Measurements from ENCODE around the gene ZNF526.
A peak's percentile ranks its signal among the peaks of the same experiment; 100 is the strongest.
"Not testable (repeated sequence)": the region's sequence is repeated elsewhere in the genome, so short reads cannot be mapped to it uniquely, and the experiment has no call there.

ZNF526 gene

DNA sequence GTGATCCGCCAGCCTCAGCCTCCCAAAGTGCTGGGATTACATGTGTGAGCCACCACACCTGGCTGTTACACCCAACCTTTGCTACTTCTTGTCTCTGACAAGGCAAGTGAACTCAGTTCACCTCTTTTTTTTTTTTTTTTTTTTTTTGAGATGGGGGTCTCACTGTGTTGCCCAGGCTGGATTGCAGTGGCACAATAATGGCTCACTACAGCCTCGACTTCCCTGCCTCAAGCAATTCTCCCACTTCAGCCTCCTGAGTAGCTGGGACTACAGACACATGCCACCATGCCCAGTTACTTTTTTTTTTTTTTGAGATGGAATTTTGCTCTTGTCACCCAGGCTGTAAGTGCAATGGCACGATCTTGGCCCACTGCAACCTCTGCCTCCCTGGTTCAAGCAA lies 37.7 kb downstream of the ZNF526 start:
- DNase-seq (ENCODE audit: extremely low read depth in 1 of 2, low read depth in 1 of 2) = not testable (repeated sequence)

DNA sequence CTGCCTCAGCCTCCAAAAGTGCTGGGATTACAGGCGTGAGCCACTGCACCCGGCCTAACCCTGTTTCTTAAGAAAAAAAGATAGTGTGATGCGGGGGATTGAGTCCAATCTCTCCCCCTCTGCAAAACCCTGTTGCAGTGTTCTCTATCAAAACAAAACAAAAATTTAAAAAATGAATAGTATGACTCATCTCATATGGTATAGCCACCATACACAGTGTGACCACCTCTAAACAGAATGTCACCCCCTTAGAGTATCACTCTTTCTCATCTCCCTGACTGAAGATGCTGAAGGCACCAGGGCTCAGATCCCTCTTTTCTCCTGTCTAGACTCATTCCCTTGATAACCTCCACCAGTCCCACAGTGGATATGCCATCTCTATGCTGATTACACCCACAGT lies 41.7 kb downstream of the ZNF526 start:
- no peak for DNase-seq (ENCODE audit: extremely low read depth in 1 of 2, low read depth in 1 of 2)

DNA sequence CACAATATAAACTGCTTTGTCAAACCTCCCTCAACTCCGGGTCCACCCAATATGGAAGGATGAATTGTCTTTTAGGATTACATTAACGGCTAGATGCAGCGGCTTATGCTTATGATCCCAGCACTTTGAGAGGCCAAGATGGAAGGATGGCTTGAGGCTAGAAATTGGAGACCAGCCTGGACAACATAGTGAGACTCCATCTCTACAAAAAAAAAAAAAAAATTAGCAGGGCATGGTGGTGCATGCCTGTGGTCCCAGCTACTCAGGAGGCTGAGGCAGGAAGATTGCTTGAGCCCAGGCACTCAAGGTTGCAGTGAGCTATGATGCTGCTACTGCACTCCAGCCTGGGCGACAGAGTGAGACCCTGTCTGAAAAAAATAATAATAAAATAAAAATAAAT lies 46.0 kb downstream of the ZNF526 start:
- not testable (repeated sequence) for DNase-seq (ENCODE audit: extremely low read depth in 1 of 2, low read depth in 1 of 2)

DNA sequence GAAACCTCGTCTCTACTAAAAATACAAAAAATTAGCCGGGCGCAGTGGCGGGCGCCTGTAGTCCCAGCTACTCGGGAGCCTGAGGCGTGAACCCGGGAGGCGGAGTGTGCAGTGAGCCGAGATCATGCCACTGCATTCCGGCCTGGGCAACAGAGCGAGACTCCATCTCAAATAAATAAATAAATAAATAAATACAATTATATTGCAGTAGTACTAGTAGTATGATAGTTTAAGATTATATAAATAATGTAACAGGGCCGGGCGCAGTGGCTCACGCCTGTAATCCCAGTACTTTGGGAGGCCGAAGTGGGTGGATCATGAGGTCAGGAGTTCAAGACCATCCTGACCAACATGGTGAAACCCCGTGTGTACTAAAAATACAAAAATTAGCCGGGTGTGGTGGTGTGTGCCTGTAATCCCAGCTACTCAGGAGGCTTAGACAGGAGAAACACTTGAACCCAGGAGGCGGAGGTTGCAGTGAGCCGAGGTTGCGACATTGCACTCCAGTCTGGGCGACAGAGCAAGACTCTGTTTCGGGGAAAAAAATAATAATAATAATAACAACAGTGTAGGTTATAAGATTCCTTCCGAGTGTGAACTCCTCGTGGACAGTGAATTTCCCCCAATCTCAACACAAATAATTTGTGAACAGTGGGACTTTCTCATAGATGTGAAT lies 47.0 kb downstream of the ZNF526 start:
- not testable (repeated sequence) for DNase-seq (ENCODE audit: extremely low read depth in 1 of 2, low read depth in 1 of 2)

DNA sequence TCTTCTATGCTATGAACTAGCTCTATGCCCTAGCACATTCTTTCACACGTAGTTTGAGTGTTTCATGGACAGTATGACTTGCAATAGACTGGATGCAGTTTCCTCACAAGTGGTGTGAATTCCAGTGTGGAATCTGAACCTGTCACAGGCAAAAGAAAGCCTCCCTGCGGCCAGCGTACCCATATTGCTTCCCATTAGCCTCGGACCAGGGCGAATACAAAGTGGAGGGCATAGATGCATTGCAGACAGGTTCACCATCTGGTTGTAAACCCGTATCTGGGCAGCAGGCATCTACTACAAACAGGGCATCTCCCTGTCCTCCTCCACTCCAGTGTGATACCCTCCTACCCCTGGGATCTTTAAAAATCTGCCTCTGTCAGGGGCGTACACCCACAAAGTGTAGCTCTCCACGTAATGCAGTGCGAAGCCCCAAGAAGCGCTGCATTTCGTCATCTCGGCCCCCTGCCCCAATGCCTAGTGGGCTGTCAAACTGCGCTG lies 47.6 kb downstream of the ZNF526 start:
- no peak for DNase-seq (ENCODE audit: extremely low read depth in 1 of 2, low read depth in 1 of 2)

DNA sequence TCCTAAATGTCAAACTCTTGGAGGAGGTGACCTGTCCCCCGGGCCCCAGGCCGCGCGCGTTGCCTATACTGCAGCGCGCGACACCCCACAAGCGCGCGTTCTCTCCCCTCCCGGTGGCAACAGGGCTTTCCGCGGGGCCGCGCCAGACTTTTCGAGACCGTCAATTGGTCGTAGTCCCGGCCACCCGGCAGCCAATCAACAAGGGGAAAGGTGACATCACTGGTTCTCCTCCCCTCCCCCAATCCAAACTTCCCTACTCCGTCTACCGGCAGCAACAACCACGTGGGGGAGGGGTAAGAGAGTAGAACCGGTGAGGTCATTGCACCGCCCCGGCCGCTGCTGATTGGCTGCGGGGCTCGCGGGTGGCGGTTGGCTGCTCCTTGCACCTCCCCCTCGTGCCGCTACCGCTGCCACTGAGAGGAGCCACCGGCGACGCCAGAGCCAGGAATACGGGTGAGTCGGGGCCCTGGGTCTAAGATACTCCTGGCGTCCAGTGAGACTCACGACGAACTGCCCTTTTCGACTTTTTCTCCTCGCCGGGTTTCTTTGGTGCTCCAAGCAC lies 48.1 kb downstream of the ZNF526 start:
- DNase-seq (ENCODE audit: extremely low read depth in 1 of 2, low read depth in 1 of 2) = peak; percentile 95 to 99

DNA sequence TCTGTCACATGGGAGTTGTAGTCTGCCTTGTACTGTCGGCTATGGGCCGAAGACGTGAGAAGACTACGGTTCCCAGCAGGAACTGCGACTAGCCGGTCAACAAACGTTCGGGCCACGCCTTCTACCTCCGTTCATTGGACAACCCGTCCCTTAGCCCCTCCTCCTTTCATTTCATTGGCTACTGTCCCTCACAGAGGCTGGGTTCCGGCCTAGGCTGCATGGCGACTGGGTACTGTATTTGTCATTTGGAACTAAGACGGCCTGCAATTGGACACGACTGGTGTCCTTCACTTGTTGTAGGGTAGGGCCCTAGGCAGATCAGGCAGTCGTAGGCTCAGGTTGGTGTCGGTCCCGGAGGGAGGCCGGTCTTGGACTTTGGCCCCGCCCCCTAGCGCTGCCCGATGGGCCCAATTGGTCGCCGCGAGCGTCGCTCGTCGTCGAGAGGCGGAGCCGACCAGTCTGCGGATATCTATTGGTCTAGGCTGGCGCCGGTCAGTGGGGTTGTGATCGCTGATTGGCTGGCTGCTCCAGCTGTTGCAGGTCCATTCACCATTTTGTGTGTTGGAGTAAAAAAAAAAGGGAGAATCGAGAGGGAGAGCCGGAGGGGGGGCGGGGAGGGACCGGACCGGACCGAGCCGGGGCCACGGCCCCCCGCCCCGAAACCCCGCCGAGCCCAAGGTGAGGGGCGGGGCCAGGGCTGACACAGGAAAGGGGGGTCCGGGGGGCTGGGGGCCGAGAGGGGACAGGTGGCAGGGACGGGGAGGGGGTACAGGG lies 48.8 kb downstream of the ZNF526 start, which contains the start of gene CIC:
Gene CIC, plus strand, starts transcription at position 549 of the 774 bp plus-strand sequence. CDS start 2,532 bp downstream, outside the sequence.
- DNase-seq (ENCODE audit: extremely low read depth in 1 of 2, low read depth in 1 of 2) = peak; percentile 97 to 99

DNA sequence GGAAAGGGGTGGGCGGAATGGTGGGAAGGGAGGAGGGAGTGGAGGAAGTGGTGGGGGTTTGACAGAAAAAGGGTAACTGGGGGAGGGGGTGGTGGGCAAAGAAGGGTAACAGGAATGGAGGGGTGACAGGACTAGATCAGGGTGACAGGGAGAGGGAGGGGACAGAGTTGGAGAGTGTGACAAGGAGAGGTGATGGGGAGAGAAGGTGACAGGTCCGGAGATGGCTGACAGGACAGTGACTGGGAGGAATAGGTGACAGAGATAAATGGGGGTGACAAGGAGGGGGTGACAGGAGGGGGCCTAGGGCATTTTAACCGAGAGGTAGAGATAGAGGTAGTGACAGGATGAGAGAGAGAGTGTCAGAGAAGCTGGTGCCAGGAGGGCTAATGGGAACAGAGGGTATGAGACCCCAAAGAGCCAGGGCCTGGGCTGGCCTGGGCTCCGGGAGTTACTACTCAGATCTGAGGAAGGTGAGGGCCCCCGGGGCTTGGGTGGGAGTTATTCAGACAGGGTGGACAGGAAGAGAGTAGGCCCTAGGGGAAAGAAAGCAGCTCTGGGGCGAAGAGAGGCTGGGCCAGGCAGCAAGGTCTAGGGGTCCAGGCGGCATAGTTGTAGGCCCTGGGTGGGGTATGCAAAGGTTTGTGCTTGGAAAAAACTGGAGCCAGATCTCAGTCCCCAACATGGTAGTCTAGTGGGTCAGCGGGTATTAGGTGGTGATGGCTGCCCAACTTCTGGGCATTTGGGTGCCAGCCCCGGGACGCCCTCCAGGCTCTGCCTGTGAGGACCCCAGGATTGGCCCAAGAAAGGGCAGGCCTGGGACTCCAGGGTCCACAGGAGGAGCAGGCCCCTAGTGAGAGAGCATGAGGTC lies 49.6 kb downstream of the ZNF526 start:
- no peak for DNase-seq (ENCODE audit: extremely low read depth in 1 of 2, low read depth in 1 of 2)

DNA sequence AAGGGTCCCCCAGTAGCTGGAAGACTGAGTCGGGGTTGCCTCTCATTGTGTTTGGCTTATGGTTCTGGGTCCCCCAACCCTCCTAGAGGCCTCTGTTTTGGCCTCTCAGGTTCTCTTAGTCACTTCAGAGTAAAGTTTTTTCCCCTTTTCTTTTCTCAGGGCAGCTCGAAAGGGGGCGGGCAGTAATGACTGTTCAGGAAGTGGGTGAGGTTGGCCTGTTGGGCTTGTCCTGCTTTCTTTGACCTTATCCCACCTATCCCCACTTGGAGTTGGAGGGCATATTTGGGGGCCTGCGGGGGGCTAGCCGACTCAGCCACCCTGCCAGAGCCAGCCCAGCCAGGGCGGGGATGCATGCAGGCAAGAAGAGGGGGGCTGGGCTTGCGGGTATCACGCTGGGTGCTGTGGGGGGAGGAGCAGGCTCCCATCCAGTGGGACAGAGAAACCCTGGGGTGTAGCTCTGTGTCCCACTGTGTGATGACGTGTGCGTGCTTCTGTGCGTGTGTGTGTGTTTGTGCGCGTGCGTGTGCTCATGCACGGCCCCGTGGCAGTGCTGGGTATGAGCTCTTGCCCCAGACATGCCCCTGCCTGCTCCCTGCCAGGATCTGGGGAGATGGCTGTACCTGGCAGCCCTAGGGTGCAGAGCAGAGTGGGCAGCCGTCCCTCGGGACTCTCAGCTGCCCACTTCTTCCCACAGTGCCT lies 50.4 kb downstream of the ZNF526 start:
- DNase-seq (ENCODE audit: extremely low read depth in 1 of 2, low read depth in 1 of 2) = peak; percentile 52 to 69

DNA sequence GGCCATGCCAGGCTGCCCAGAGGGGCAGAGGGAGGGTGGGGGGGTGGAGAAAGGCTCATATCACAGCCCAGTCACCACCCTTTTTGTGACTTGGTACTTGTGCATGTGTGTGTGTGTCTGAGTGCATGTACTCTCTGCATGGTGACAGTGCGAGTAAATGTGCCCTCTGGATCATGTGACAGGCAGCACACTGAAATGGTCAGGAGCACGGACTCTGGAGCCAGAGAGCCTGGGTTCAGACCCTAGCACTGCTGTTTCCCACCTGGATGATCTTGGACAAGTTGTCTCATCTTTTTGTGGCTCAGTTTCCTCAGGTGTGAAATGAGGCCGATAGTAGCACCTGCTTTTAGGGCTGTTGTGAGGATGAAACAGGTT lies 50.9 kb downstream of the ZNF526 start:
- no peak for DNase-seq (ENCODE audit: extremely low read depth in 1 of 2, low read depth in 1 of 2)

DNA sequence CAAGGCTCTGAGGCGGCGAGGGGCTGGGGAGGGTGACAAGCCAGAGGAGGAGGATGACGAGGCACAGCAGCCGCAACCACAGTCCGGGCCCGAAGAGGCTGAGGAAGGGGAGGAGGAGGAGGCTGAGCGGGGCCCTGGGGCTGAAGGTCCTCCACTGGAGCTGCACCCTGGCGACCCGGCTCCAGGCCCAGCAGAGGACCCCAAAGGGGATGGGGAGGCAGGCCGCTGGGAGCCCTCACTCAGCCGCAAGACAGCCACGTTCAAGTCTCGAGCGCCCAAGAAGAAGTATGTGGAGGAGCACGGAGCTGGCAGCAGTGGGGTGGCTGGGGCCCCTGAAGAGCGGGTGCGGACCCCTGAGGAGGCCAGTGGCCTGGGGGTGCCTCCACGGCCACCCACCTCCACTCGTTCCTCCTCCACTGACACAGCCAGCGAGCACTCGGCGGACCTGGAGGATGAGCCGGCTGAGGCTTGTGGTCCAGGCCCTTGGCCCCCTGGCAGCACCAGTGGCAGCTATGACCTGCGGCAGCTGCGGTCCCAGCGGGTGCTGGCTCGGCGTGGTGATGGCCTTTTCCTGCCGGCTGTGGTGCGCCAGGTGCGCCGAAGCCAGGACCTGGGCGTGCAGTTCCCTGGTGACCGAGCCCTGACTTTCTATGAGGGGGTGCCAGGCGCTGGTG lies 51.9 kb downstream of the ZNF526 start:
- DNase-seq (ENCODE audit: extremely low read depth in 1 of 2, low read depth in 1 of 2) = no peak

DNA sequence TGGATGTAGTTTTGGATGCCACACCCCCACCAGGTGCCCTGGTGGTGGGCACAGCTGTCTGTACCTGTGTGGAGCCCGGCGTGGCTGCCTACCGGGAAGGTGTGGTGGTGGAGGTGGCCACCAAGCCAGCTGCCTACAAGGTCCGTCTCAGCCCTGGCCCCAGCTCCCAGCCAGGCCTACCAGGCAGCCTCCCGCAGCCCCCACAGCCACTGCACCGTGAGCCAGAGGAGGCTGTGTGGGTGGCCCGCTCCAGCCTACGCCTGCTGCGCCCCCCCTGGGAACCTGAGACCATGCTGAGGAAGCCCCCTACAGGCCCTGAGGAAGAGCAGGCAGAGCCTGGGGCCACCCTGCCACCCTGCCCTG lies 52.4 kb downstream of the ZNF526 start:
- no peak for DNase-seq (ENCODE audit: extremely low read depth in 1 of 2, low read depth in 1 of 2)

DNA sequence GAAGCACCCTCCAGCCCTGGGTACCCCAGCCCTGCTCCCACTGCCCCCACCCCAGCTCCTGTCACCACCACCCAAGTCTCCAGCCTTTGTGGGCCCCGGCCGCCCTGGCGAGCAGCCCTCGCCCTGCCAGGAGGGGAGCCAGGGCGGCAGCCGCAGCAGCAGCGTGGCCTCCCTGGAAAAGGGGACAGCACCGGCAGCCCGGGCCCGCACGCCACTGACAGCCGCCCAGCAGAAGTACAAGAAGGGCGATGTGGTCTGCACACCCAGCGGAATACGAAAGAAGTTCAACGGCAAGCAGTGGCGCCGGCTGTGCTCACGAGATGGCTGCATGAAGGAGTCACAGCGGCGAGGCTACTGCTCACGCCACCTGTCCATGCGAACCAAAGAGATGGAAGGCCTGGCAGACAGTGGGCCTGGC lies 52.9 kb downstream of the ZNF526 start:
- DNase-seq (ENCODE audit: extremely low read depth in 1 of 2, low read depth in 1 of 2) = no peak

DNA sequence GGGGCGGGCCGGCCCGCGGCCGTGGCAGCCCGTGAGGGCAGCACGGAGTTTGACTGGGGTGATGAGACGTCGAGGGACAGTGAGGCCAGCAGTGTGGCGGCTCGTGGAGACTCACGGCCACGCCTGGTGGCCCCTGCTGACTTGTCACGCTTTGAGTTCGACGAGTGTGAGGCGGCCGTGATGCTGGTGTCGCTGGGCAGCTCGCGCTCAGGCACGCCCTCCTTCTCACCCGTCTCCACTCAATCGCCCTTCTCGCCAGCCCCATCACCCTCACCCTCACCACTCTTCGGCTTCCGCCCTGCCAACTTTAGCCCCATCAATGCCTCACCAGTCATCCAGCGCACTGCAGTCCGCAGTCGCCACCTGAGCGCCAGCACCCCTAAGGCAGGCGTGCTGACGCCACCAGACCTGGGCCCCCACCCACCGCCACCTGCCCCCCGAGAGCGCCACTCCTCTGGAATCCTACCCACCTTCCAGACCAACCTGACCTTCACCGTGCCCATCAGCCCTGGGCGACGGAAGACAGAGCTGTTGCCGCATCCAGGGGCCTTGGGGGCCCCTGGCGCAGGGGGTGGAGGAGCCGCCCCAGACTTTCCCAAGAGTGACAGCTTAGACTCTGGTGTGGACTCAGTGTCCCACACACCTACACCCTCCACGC lies 53.4 kb downstream of the ZNF526 start:
- no peak for DNase-seq (ENCODE audit: extremely low read depth in 1 of 2, low read depth in 1 of 2)

DNA sequence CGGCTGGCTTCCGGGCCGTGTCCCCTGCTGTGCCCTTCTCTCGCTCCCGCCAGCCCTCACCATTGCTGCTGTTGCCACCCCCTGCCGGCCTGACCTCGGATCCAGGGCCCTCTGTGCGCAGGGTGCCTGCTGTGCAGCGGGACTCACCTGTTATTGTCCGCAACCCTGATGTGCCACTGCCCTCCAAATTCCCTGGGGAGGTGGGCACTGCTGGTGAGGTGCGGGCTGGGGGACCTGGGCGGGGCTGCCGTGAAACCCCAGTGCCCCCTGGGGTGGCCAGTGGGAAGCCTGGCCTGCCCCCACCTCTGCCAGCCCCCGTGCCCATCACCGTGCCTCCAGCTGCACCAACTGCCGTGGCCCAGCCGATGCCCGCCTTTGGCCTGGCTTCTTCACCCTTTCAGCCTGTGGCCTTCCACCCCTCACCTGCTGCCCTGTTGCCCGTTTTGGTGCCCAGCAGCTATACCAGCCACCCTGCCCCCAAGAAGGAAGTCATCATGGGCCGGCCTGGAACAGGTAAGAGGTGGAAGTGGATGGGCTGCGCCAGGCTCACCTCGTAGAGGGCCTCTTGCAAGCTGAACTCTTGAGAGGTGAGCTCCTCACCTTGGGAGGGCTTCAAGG lies 54.1 kb downstream of the ZNF526 start:
- no peak for DNase-seq (ENCODE audit: extremely low read depth in 1 of 2, low read depth in 1 of 2)

DNA sequence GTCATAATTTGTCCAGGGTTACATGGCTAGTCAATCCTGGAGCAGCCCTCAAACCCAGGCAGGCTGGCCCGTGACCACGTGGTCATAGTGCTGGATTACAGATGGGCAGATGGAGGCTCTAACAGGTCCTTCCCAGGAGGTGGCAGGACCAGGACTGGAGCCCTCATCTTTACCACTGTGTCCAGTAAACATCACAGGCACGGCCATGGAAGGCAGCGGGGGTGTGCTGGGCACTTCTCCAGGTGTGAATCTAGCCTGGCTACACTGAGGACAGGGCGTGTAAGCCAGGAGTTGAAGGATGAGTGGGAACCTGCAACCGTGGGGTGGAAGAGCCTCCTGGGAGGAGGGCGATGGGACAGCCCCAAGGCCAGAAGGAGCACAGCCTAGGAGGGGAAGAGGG lies 55.0 kb downstream of the ZNF526 start:
- no peak for DNase-seq (ENCODE audit: extremely low read depth in 1 of 2, low read depth in 1 of 2)

DNA sequence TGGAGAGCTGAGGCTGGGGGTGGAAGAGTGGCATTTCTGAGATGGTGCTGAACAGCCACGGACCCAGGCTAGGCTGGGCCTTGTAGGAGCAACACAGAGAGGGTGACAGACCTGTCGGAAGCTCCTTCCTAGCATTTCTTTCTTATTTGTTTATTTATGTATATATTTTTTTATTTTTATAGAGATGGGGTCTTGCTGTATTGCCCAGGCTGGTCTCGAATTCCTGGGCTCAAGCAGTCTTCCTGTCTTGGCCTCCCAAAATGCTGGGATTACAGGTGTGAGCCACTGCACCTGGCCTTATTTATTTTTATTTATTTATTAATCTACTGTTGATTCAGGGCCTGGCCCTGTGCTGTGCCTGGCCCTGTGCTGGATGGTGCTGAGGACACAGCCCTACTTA lies 55.4 kb downstream of the ZNF526 start:
- DNase-seq (ENCODE audit: extremely low read depth in 1 of 2, low read depth in 1 of 2) = no peak

DNA sequence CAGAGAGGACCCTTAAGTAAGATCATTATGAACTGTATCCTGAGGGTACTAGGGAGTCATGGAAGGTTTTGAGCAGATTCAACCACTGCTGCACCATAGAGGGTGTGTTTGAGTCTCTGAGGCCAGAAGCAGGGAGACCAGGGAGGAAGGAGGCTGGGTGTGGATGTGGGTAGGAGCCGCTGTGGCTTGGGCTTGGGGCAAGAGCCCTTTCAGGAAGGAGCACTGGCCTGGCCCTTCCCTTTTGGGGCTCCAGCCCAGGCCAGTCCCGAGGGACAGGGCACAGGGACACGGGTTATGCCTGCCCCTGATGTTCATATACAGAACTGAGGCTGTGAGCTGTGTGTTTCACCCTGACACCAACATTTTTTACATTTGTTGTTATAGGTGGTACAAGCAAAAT lies 56.2 kb downstream of the ZNF526 start:
- no peak for DNase-seq (ENCODE audit: extremely low read depth in 1 of 2, low read depth in 1 of 2)

DNA sequence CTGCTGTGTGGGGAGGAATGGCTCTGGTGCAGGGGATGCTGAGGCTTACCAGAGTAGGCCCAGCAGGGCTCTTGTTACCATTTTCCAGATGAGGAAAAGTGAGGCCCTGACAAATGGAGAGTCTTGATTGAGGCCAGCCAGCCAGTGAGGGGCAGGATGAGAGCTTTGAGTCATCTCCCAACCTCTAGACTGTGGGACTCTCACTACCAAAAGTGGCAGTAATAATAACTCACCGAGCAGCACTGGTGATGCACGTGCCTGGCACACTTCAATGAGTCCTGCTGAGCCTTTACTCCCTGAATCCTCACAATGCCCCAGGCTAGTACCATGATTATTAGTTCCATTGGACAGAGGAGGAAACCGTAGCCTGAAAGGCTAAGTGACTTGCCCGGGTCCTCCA lies 56.7 kb downstream of the ZNF526 start:
- peak in 1 of 2 donors; percentile 27 for DNase-seq (ENCODE audit: extremely low read depth in 1 of 2, low read depth in 1 of 2)

Measured in stimulated activated CD8-positive, alpha-beta memory T cell treated with anti-CD3 and anti-CD28 coated beads, Interleukin-7, amount 100 ng/mL, for 48 hours (primary cell).